H1 (cell line): ENCODE data around the gene KRT76. TPM values are rescaled to one million over a fixed set of nuclear protein-coding genes. Genes with fewer than 3 reads are reported as not detected.

Experiments
- CTCF ChIA-PET: fragments of 300-600 bp; sonication (Branson Sonifier 250); formaldehyde crosslinking; loops from one replicate; lab custom pipeline; 2021; ENCODE audit not compliant: partially characterized antibody; lab: Charles Lee
- POLR2A ChIA-PET: fragments of 300-600 bp; sonication (Branson Sonifier 250); formaldehyde crosslinking; loops from one replicate; lab custom pipeline; 2021; ENCODE audit warnings: inconsistent platforms; ENCODE audit not compliant: partially characterized antibody; lab: Charles Lee
- DNase-seq, 2 experiments: peaks; one replicate each; pipeline versions ENCODE4 v3.0.0 to v3.0.0-alpha.2; 2010 to 2022; ENCODE audit warnings: low spot score in 2 of 2, low read depth in 1 of 2, mixed read lengths in 1 of 2
- FAIRE-seq: peaks from 2 replicates; lab custom pipeline; 2011; peaks lifted over from hg19 to GRCh38; lab: Jason Lieb, UNC
- H2AFZ ChIP-seq: 2 replicates; pipeline ENCODE4 v1.8.1; 2012; ENCODE audit warnings: low read length, inconsistent platforms
- H2AK5ac ChIP-seq: 2 replicates; pipeline ENCODE4 v1.6.1; 2013; ENCODE audit warnings: low read depth, low read length
- H2BK120ac ChIP-seq: replicated peaks from 2 replicates; pipeline ENCODE3; 2013; ENCODE audit warnings: low read depth, low read length, inconsistent platforms
- H2BK12ac ChIP-seq: 2 replicates; pipeline ENCODE4 v1.6.1; 2013; ENCODE audit warnings: low read depth, low read length
- H2BK15ac ChIP-seq: 2 replicates; pipeline ENCODE4 v1.6.1; 2013; ENCODE audit warnings: low read length
- H2BK20ac ChIP-seq: 2 replicates; pipeline ENCODE4 v1.6.1; 2013; ENCODE audit warnings: low read length
- H2BK5ac ChIP-seq: 2 replicates; pipeline ENCODE4 v1.6.1; 2013; ENCODE audit warnings: low read depth, low read length
- H3K14ac ChIP-seq: 2 replicates; pipeline ENCODE4 v1.6.1; 2013; ENCODE audit warnings: inconsistent platforms; ENCODE audit not compliant: insufficient read length
- H3K18ac ChIP-seq: 2 replicates; pipeline ENCODE4 v1.6.1; 2013; ENCODE audit warnings: low read length; ENCODE audit errors: extremely low read depth
- H3K23ac ChIP-seq: 2 replicates; pipeline ENCODE4 v1.6.1; 2013; ENCODE audit warnings: inconsistent platforms; ENCODE audit not compliant: insufficient read length
- H3K23me2 ChIP-seq: 2 replicates; pipeline ENCODE4 v1.6.1; 2013; ENCODE audit warnings: low read depth, low read length
- H3K27ac ChIP-seq: 2 replicates; pipeline ENCODE4 v1.6.1; 2011; ENCODE audit warnings: low read depth, low read length, inconsistent platforms
- H3K27me3 ChIP-seq, 4 experiments: replicated peaks in 1 of 4; 1 replicate in 1 of 4; 2 replicates in 3 of 4; pipeline versions ENCODE4 v1.6.1 to v1.8.1; 2011 to 2013; ENCODE audit warnings: low read length in 3 of 4, mild to moderate bottlenecking in 3 of 4, inconsistent platforms in 2 of 4, mixed read lengths in 2 of 4, moderate library complexity in 1 of 4; ENCODE audit not compliant: control insufficient read depth in 3 of 4, insufficient read depth in 3 of 4; ENCODE audit errors: extremely low read depth in 1 of 4
- H3K36me3 ChIP-seq, 4 experiments: 2 replicates each; pipeline versions ENCODE4 v1.6.1 to v1.8.1; 2011 to 2013; ENCODE audit warnings: mild to moderate bottlenecking in 4 of 4, low read length in 3 of 4, moderate library complexity in 2 of 4, control low read depth in 1 of 4, inconsistent platforms in 1 of 4; ENCODE audit not compliant: insufficient read depth in 4 of 4, control insufficient read depth in 2 of 4
- H3K4ac ChIP-seq: replicated peaks from 2 replicates; pipeline ENCODE3; 2013; ENCODE audit warnings: low read length, low read depth, mixed read lengths, inconsistent platforms; ENCODE audit not compliant: insufficient read length
- H3K4me1 ChIP-seq, 4 experiments: replicated peaks in 1 of 4; 1 replicate in 1 of 4; 2 replicates in 3 of 4; pipeline versions ENCODE4 v1.6.1 to v1.8.1; 2011 to 2013; ENCODE audit warnings: low read length in 3 of 4, inconsistent platforms in 2 of 4, mixed read lengths in 1 of 4; ENCODE audit not compliant: insufficient read depth in 4 of 4, control insufficient read depth in 3 of 4
- H3K4me2 ChIP-seq, 2 experiments: 2 replicates each; pipeline versions ENCODE4 v1.6.1 to v1.8.1; 2011 to 2013; ENCODE audit warnings: low read depth in 2 of 2, low read length in 2 of 2, control low read depth in 1 of 2, inconsistent platforms in 1 of 2, mild to moderate bottlenecking in 1 of 2; ENCODE audit not compliant: insufficient read depth in 1 of 2
- H3K4me3 ChIP-seq, 4 experiments: fragments of 200-600, 300-600 bp in 1 of 4; sonication (generic), shearing (Covaris generic), sonication (Bioruptor Twin) in 1 of 4; 2 replicates each; pipeline versions ENCODE4 v1.5.1 to v1.8.1; 2011 to 2016; ENCODE audit warnings: low read length in 4 of 4, low read depth in 3 of 4, control low read depth in 2 of 4, inconsistent platforms in 2 of 4, mild to moderate bottlenecking in 2 of 4, mixed read lengths in 1 of 4, moderate library complexity in 1 of 4; ENCODE audit not compliant: insufficient read depth in 2 of 4; ENCODE audit errors: extremely low read depth in 1 of 4
- H3K56ac ChIP-seq: replicated peaks from 2 replicates; pipeline ENCODE3; 2013; ENCODE audit warnings: low read depth, mild to moderate bottlenecking, mixed read lengths, low read length, inconsistent platforms; ENCODE audit not compliant: insufficient read length
- H3K79me1 ChIP-seq: 2 replicates; pipeline ENCODE4 v1.6.1; 2013; ENCODE audit warnings: low read depth, low read length, control low read depth
- H3K79me2 ChIP-seq, 2 experiments: 2 replicates each; pipeline versions ENCODE4 v1.6.1 to v1.8.1; 2012 to 2013; ENCODE audit warnings: low read length in 2 of 2, mild to moderate bottlenecking in 2 of 2, inconsistent platforms in 1 of 2; ENCODE audit not compliant: insufficient read depth in 2 of 2, control insufficient read depth in 1 of 2
- H3K9ac ChIP-seq, 4 experiments: replicated peaks in 1 of 4; 1 replicate in 1 of 4; 2 replicates in 3 of 4; pipeline versions ENCODE4 v1.6.1 to v1.8.1; 2011 to 2013; ENCODE audit warnings: low read depth in 3 of 4, low read length in 3 of 4, control low read depth in 2 of 4, mild to moderate bottlenecking in 2 of 4, moderate library complexity in 2 of 4, inconsistent platforms in 1 of 4; ENCODE audit errors: extremely low read depth in 1 of 4
- H3K9me3 ChIP-seq, 2 experiments: 2 replicates each; pipeline versions ENCODE4 v1.6.1 to v1.8.1; 2012 to 2013; ENCODE audit warnings: mild to moderate bottlenecking in 2 of 2, moderate library complexity in 2 of 2, control low read depth in 1 of 2, inconsistent platforms in 1 of 2, low read depth in 1 of 2, low read length in 1 of 2, mixed read lengths in 1 of 2; ENCODE audit not compliant: insufficient read depth in 2 of 2
- H4K20me1 ChIP-seq, 2 experiments: replicated peaks in 1 of 2; 2 replicates each; pipeline versions ENCODE3 to v1.8.1; 2011 to 2013; ENCODE audit warnings: inconsistent platforms in 2 of 2, low read length in 2 of 2, mild to moderate bottlenecking in 1 of 2; ENCODE audit not compliant: insufficient read depth in 2 of 2, control insufficient read depth in 1 of 2
- H4K5ac ChIP-seq: 2 replicates; pipeline ENCODE4 v1.6.1; 2013; ENCODE audit warnings: low read length, low read depth, mixed read lengths, inconsistent platforms; ENCODE audit not compliant: insufficient read length
- H4K8ac ChIP-seq: 2 replicates; pipeline ENCODE4 v1.8.0; 2013; ENCODE audit warnings: mild to moderate bottlenecking, moderate library complexity, low read length, inconsistent platforms; ENCODE audit not compliant: insufficient read depth; ENCODE audit errors: extremely low read depth
- H4K91ac ChIP-seq: replicated peaks from 2 replicates; pipeline ENCODE3; 2013; ENCODE audit warnings: low read length, mixed read lengths, inconsistent platforms; ENCODE audit not compliant: insufficient read length
- CBX8 ChIP-seq: fragments of 300-800, 300-1000 bp; sonication (generic); IDR thresholded peaks from 2 replicates; pipeline ENCODE4 v1.7.1; 2016; ENCODE audit warnings: low read depth, low read length, borderline replicate concordance
- CHD1 ChIP-seq: IDR thresholded peaks from 2 replicates; pipeline ENCODE4 v1.6.1; 2012; ENCODE audit warnings: low read depth, low read length, improper control_type of control experiment
- CTBP2 ChIP-seq: IDR thresholded peaks from 2 replicates; pipeline ENCODE4 v1.7.0; 2011; ENCODE audit warnings: borderline replicate concordance, mild to moderate bottlenecking, moderate library complexity, mixed read lengths, low read length; ENCODE audit not compliant: insufficient read depth, insufficient read length
- GTF2F1 ChIP-seq: IDR thresholded peaks from 2 replicates; pipeline ENCODE4 v1.6.1; 2012; ENCODE audit warnings: low read depth, low read length, improper control_type of control experiment, borderline replicate concordance
- JUND ChIP-seq: IDR thresholded peaks from 2 replicates; pipeline ENCODE4 v1.6.1; 2011; ENCODE audit warnings: mild to moderate bottlenecking, improper control_type of control experiment, low read length
- MAFK ChIP-seq: IDR thresholded peaks from 2 replicates; pipeline ENCODE4 v1.6.1; 2012; ENCODE audit warnings: low read depth, mild to moderate bottlenecking, improper control_type of control experiment, low read length
- RFX5 ChIP-seq: IDR thresholded peaks from 2 replicates; pipeline ENCODE4 v1.6.1; 2011; ENCODE audit warnings: low read depth, low read length, improper control_type of control experiment, borderline replicate concordance
- SP2 ChIP-seq: IDR thresholded peaks from 2 replicates; pipeline ENCODE4 v1.6.1; 2012; ENCODE audit warnings: mild to moderate bottlenecking, low read length, inconsistent platforms
- SRF ChIP-seq: IDR thresholded peaks from 2 replicates; pipeline ENCODE4 v1.6.1; 2011; ENCODE audit warnings: mild to moderate bottlenecking, low read depth, low read length, moderate library complexity
- TCF12 ChIP-seq: IDR thresholded peaks from 2 replicates; pipeline ENCODE4 v1.6.1; 2011; ENCODE audit warnings: low read depth, mild to moderate bottlenecking, low read length
- ZNF274 ChIP-seq: IDR thresholded peaks from 2 replicates; pipeline ENCODE4 v1.7.0; 2012; ENCODE audit warnings: low read length, borderline replicate concordance; ENCODE audit errors: extremely low read depth
- WGBS, 2 experiments: shearing (Covaris generic) in 1 of 2; methylation state at CpG; one replicate each; pipeline versions ENCODE4 v1.1.6 to v1.1.7; 2013 to 2015; ENCODE audit warnings: low lambda C conversion rate in 2 of 2, mixed read lengths in 2 of 2, inconsistent platforms in 1 of 2, low coverage in 1 of 2, missing lambda C conversion rate in 1 of 2; ENCODE audit not compliant: insufficient replicate concordance in 2 of 2, insufficient coverage in 1 of 2, insufficient read length in 1 of 2; ENCODE audit errors: extremely low coverage in 1 of 2, missing lambda C conversion rate in 1 of 2; 5-methylcytosine and 5-hydroxymethylcytosine counted together
- polyA plus RNA-seq, 7 experiments: library from polyadenylated mRNA; depleted of rRNA in 3 of 7; stranded (reverse) in 5 of 7; unstranded in 2 of 7; fragments of >200 nt in 5 of 7; fragments of 200-250 nt in 2 of 7; gene quantifications; 1 replicate in 5 of 7; 2 replicates in 1 of 7; 4 replicates in 1 of 7; pipeline versions ENCODE4 v1.2.1 to v1.2.3, GENCODE V29; 2011 to 2013; ENCODE audit warnings: missing spikeins in 2 of 7, mixed read lengths in 2 of 7
- total RNA-seq: library from RNA; stranded (reverse); fragmentation: NEBNext Ultra II Directional; extraction: Animal tissue kit (Norgen Biotek cat#: 25700); gene quantifications from 2 replicates; pipeline ENCODE4 v1.2.1, GENCODE V29; 2021

KRT76 gene
- total and polyA plus RNA-seq, 2 of the 8 experiments (the other 6 are each of a cell fraction or from before 2014, with no cell fraction given), result not detected

DNA sequence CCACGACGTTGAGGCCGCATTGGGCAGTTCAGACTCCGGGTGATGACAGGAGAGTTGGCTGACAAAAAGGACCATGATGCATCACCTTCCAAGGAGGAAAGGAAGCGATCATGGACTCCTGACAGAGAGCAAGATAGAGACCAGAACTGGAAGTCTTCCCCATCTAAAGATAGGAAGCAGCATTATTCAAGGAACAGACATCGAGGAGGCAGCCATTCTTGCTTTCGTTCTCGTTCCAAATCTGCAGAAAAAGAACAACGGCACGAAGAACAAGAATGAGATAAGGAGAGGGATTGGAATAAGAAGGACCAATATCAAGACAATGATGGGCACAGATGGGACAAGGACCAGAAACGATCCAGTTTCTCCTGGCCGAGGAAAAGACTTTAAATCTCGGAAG, 46.8 kb downstream of the KRT76 start:
- H3K27ac ChIP-seq, result no peak overlapping the region
- no peak for TF ChIP-seq GTF2F1
- TF ChIP-seq CTBP2, result no peak
- TF ChIP-seq SRF, result no peak
- TF ChIP-seq TCF12, result no peak
- TF ChIP-seq ZNF274, result no peak
- TF ChIP-seq RFX5, result no peak
- TF ChIP-seq JUND, result no peak
- TF ChIP-seq CHD1, result no peak
- TF ChIP-seq CBX8, result no peak
- no peak for TF ChIP-seq MAFK
- no peak for TF ChIP-seq SP2
- H3K9me3 ChIP-seq, result peaks cover 0 to 4% of the 10 kb centered on the region in 2 experiments; a peak in 1 of 4 replicates

More for the DNA sequence above, 46.8 kb downstream of the KRT76 start:
- H3K79me2 ChIP-seq, result no peaks in the 10 kb centered on the region
- no peak overlapping the region for H2AK5ac ChIP-seq
- no peaks in the 10 kb centered on the region for H3K23me2 ChIP-seq
- no peaks in the 10 kb centered on the region for H3K4me1 ChIP-seq
- no peak overlapping the region for H3K56ac ChIP-seq
- H2BK12ac ChIP-seq, result no peak overlapping the region
- H3K27me3 ChIP-seq, result no peaks in the 10 kb centered on the region
- no peak overlapping the region for H4K5ac ChIP-seq
- H2AFZ ChIP-seq, result no peak overlapping the region
- H2BK5ac ChIP-seq, result no peak overlapping the region
- no peak overlapping the region for H3K4me2 ChIP-seq
- POLR2A ChIA-PET, result no interaction called here
- H2BK120ac ChIP-seq, result no peak overlapping the region
- no peak overlapping the region for H3K4ac ChIP-seq
- no peak overlapping the region for H3K9ac ChIP-seq
- H4K20me1 ChIP-seq, result no peaks in the 10 kb centered on the region
- H3K18ac ChIP-seq, result no peak overlapping the region
- H3K36me3 ChIP-seq, result no peaks in the 10 kb centered on the region
- no peak overlapping the region for H3K23ac ChIP-seq
- H3K79me1 ChIP-seq, result no peaks in the 10 kb centered on the region
- no peak overlapping the region for H3K4me3 ChIP-seq
- H3K14ac ChIP-seq, result no peak overlapping the region
- H2BK20ac ChIP-seq, result no peak overlapping the region
- FAIRE-seq (no peak), DNase-seq (no peak)
- CTCF ChIA-PET, result no interaction called here
- 87% methylated on average over 13 of the region's 13 CpGs; no CpG with 5 or more reads in 1 of the 2 experiments for WGBS, 2 experiments
- no peak overlapping the region for H4K91ac ChIP-seq
- no peak overlapping the region for H2BK15ac ChIP-seq
- no peak overlapping the region for H4K8ac ChIP-seq
